CD14-positive monocyte (primary cell): ENCODE measurements around the gene ATXN2. TPM values are rescaled to one million over a fixed set of nuclear protein-coding genes. Genes with fewer than 3 reads are reported as not detected.

Experiments used
- DNase-seq, 3 donors: peaks; one replicate each; pipeline ENCODE4 v3.0.0-alpha.2; 2011 to 2022
- H2AFZ ChIP-seq: 2 replicates; pipeline ENCODE4 v1.6.0; 2012; ENCODE audit warnings: mild to moderate bottlenecking, low read depth, low read length, inconsistent platforms; ENCODE audit not compliant: insufficient read depth, poor library complexity, severe bottlenecking
- H3K27ac ChIP-seq, 2 donors: 1 replicate in 1 of 2; 2 replicates in 1 of 2; pipeline ENCODE4 v1.5.1; 2012 to 2013; ENCODE audit warnings: low read length in 2 of 2, control low read depth in 1 of 2, inconsistent platforms in 1 of 2, low read depth in 1 of 2, mild to moderate bottlenecking in 1 of 2
- H3K27me3 ChIP-seq, 2 donors: one replicate each; pipeline versions ENCODE4 v1.6.0 to v1.6.1; 2011 to 2013; ENCODE audit warnings: low read length in 2 of 2; ENCODE audit not compliant: control insufficient read depth in 2 of 2, insufficient read depth in 2 of 2
- H3K36me3 ChIP-seq, 2 donors: replicated peaks in 1 of 2; 1 replicate in 1 of 2; 2 replicates in 1 of 2; pipeline versions ENCODE4 v1.5.1 to v1.6.1; 2012 to 2013; ENCODE audit warnings: low read length in 2 of 2, control low read depth in 1 of 2, inconsistent platforms in 1 of 2, mild to moderate bottlenecking in 1 of 2; ENCODE audit not compliant: insufficient read depth in 2 of 2, control insufficient read depth in 1 of 2
- H3K4me1 ChIP-seq, 2 donors: 1 replicate in 1 of 2; 2 replicates in 1 of 2; pipeline versions ENCODE4 v1.5.1 to v1.6.1; 2012 to 2013; ENCODE audit warnings: low read length in 2 of 2, control low read depth in 1 of 2, inconsistent platforms in 1 of 2, mild to moderate bottlenecking in 1 of 2, moderate library complexity in 1 of 2; ENCODE audit not compliant: insufficient read depth in 2 of 2, control insufficient read depth in 1 of 2
- H3K4me2 ChIP-seq: replicated peaks from 2 replicates; pipeline ENCODE3; 2012; ENCODE audit warnings: low read length, moderate library complexity, mild to moderate bottlenecking; ENCODE audit not compliant: poor library complexity, severe bottlenecking; ENCODE audit errors: extremely low read depth
- H3K4me3 ChIP-seq, 3 experiments: fragments of 200-600 bp in 1 of 3; sonication (generic) in 1 of 3; replicated peaks in 1 of 3; 1 replicate in 2 of 3; 2 replicates in 1 of 3; pipeline ENCODE4 v1.5.1; 2011 to 2013; ENCODE audit warnings: low read length in 3 of 3, mild to moderate bottlenecking in 3 of 3, control low read depth in 2 of 3, low read depth in 2 of 3, inconsistent platforms in 1 of 3, moderate library complexity in 1 of 3
- H3K79me2 ChIP-seq: 2 replicates; pipeline ENCODE4 v1.6.0; 2012; ENCODE audit warnings: mild to moderate bottlenecking, control low read depth, inconsistent platforms, low read length, moderate library complexity; ENCODE audit not compliant: insufficient read depth
- H3K9ac ChIP-seq: 2 replicates; pipeline ENCODE4 v1.6.0; 2017; ENCODE audit warnings: low read length, mild to moderate bottlenecking; ENCODE audit not compliant: insufficient read depth, poor library complexity, severe bottlenecking
- H3K9me3 ChIP-seq, 2 donors: replicated peaks in 1 of 2; 1 replicate in 1 of 2; 2 replicates in 1 of 2; pipeline versions ENCODE4 v1.5.1 to v1.6.1; 2012 to 2013; ENCODE audit warnings: low read length in 2 of 2, control low read depth in 1 of 2; ENCODE audit not compliant: control insufficient read depth in 1 of 2, insufficient read depth in 1 of 2
- H4K20me1 ChIP-seq: 2 replicates; pipeline ENCODE4 v1.6.0; 2012; ENCODE audit warnings: mild to moderate bottlenecking, low read length, control low read depth, moderate library complexity; ENCODE audit not compliant: insufficient read depth
- H3K27ac Mint-ChIP-seq, 7 donors: one replicate each; pipeline ENCODE4 v1.8.0; 2020; ENCODE audit warnings: mild to moderate bottlenecking in 7 of 7, mixed read lengths in 7 of 7, moderate library complexity in 6 of 7, inconsistent platforms in 2 of 7
- H3K27me3 Mint-ChIP-seq, 3 donors: one replicate each; pipeline ENCODE4 v1.8.0; 2021 to 2022; ENCODE audit warnings: low read depth in 3 of 3, mild to moderate bottlenecking in 3 of 3, mixed read lengths in 3 of 3, moderate library complexity in 3 of 3, inconsistent platforms in 1 of 3
- H3K36me3 Mint-ChIP-seq, 2 donors: one replicate each; pipeline ENCODE4 v1.8.0; 2020; ENCODE audit warnings: mixed read lengths in 2 of 2, inconsistent platforms in 1 of 2, mild to moderate bottlenecking in 1 of 2
- H3K4me1 Mint-ChIP-seq: one replicate; pipeline ENCODE4 v1.8.0; 2020; ENCODE audit warnings: mild to moderate bottlenecking, mixed read lengths
- H3K4me3 Mint-ChIP-seq, 2 donors: one replicate each; pipeline ENCODE4 v1.8.0; 2020; ENCODE audit warnings: mild to moderate bottlenecking in 2 of 2, mixed read lengths in 2 of 2, moderate library complexity in 1 of 2
- H3K9me3 Mint-ChIP-seq, 7 donors: one replicate each; pipeline ENCODE4 v1.8.0; 2020 to 2022; ENCODE audit warnings: mixed read lengths in 7 of 7, mild to moderate bottlenecking in 6 of 7, moderate library complexity in 6 of 7, inconsistent platforms in 2 of 7
- WGBS: methylation state at CpG from one replicate; pipeline ENCODE4 v1.1.5; 2013; ENCODE audit warnings: missing lambda C conversion rate; ENCODE audit not compliant: insufficient coverage; 5-methylcytosine and 5-hydroxymethylcytosine counted together
- intact Hi-C, 2 donors: fragments of 100-400 bp; cut with micrococcal nuclease; formaldehyde crosslinking; loops; one replicate each; pipeline versions ENCODE4 v1.15.0 to v1.15.1; 2023
- polyA plus RNA-seq, 3 donors: library from polyadenylated mRNA; depleted of rRNA in 1 of 3; unstranded in 2 of 3; stranded (reverse) in 1 of 3; fragments of 300-500 nt in 2 of 3; fragments of >200 nt in 1 of 3; fragmentation: Illumina TruSeq in 2 of 3; gene quantifications; 1 replicate in 2 of 3; 2 replicates in 1 of 3; pipeline ENCODE4 v1.2.3, GENCODE V29; 2012 to 2021
- TF ChIP-seq, protein P1 (sequence below): fragments of 200-600 bp; IDR thresholded peaks from one replicate; pipeline ENCODE4 v1.8.0; 2022; ENCODE audit warnings: antibody characterized with exemption, mild to moderate bottlenecking

ATXN2 gene
- polyA plus RNA-seq, 3 donors, result 4.3 to 28.8 (median 11.9) TPM

DNA sequence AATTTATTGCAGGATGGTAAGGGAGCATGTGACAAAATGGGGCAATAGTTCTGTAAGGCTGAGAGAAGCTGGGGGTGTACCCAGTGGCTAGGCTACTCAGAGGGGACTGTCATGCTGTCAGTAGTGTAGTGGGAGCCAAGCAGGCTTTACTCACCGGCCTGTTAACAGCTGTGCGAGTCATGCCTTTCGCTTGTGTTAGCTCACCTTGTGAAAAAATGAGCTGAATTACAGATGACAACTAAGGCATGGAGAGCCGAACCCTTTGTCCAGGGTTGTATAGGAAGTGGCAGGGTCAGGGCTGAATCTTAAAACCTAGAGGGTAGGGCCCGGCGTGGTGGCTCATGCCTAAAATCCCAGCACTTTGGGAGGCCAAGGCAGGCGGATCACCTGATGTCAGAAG, 155.5 kb downstream of the ATXN2 start:
- Histone ChIP-seq H3K9me3 (no peaks in the 10 kb centered on the region), H3K27me3 (no peaks in the 10 kb centered on the region), H3K9ac (peak overlapping the region; percentile 33), H3K4me2 (peak overlapping the region; percentile 32), H3K4me1 (peaks cover 82 to 89% of the 10 kb centered on the region in 2 donors), H3K36me3 (peaks cover 46 to 75% of the 10 kb centered on the region in 2 donors), H3K79me2 (peaks cover 99% of the 10 kb centered on the region), H3K27ac (peak overlapping the region; percentile 75 to 88), H4K20me1 (peaks cover 100% of the 10 kb centered on the region), H2AFZ (no peak overlapping the region), H3K4me3 (no peak overlapping the region)
- Mint-ChIP-seq H3K36me3 (peaks cover 52 to 73% of the 10 kb centered on the region in 2 donors), H3K9me3 (no peaks in the 10 kb centered on the region), H3K4me3 (no peak overlapping the region), H3K27ac (peak overlapping the region; percentile 87 to 96 (median 94)), H3K4me1 (peaks cover 91% of the 10 kb centered on the region), H3K27me3 (peaks cover 0 to 3% (median 2%) of the 10 kb centered on the region in 3 donors)
- TF ChIP-seq, protein P1, sequence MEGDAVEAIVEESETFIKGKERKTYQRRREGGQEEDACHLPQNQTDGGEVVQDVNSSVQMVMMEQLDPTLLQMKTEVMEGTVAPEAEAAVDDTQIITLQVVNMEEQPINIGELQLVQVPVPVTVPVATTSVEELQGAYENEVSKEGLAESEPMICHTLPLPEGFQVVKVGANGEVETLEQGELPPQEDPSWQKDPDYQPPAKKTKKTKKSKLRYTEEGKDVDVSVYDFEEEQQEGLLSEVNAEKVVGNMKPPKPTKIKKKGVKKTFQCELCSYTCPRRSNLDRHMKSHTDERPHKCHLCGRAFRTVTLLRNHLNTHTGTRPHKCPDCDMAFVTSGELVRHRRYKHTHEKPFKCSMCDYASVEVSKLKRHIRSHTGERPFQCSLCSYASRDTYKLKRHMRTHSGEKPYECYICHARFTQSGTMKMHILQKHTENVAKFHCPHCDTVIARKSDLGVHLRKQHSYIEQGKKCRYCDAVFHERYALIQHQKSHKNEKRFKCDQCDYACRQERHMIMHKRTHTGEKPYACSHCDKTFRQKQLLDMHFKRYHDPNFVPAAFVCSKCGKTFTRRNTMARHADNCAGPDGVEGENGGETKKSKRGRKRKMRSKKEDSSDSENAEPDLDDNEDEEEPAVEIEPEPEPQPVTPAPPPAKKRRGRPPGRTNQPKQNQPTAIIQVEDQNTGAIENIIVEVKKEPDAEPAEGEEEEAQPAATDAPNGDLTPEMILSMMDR, result no peak
- DNase-seq, result peak; percentile 81 to 95 (median 84)
- intact Hi-C loops, result no loop called here
- WGBS, result 54% methylated on average over 2 of the region's 7 CpGs

DNA sequence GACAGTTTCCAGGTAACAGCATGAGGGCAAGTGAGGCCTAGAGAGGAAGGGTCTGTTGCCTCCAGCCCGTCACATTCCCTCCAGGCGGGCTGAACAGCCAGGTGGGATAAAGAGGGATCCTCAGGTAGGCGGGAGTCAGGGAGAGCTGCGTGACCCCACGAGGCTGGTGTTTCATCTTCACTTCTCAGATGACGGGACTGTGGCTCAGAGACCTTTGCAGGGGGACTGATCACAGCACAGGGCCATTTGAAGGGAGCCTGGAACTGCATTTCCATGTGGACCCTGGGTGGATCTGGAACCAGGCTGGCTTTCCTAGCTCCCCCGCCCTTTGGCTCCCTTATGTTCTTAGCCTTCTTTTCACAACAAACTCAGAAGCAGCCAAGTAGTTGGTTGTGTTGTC, 156.0 kb downstream of the ATXN2 start:
- H3K9ac ChIP-seq, result peak overlapping the region; percentile 33
- no peaks in the 10 kb centered on the region for H3K9me3 ChIP-seq
- no peak for DNase-seq
- H3K27ac Mint-ChIP-seq, result peak overlapping the region; percentile 87 to 96 (median 94)
- H2AFZ ChIP-seq, result no peak overlapping the region
- H3K27me3 ChIP-seq, result no peaks in the 10 kb centered on the region
- H3K9me3 Mint-ChIP-seq, result no peaks in the 10 kb centered on the region
- peaks cover 91% of the 10 kb centered on the region for H3K4me1 Mint-ChIP-seq
- peak overlapping the region in 1 of 3 experiments; percentile 17 for H3K4me3 ChIP-seq
- peaks cover 99% of the 10 kb centered on the region for H3K79me2 ChIP-seq
- H3K27ac ChIP-seq, result peak overlapping the region; percentile 75 to 88
- peak overlapping the region; percentile 32 for H3K4me2 ChIP-seq
- H3K36me3 Mint-ChIP-seq, result peaks cover 49 to 68% of the 10 kb centered on the region in 2 donors
- TF ChIP-seq, protein P1, result no peak
- peaks cover 41 to 70% of the 10 kb centered on the region in 2 donors for H3K36me3 ChIP-seq
- 83% methylated on average over 6 of the region's 7 CpGs for WGBS
- peaks cover 100% of the 10 kb centered on the region for H4K20me1 ChIP-seq
- H3K4me3 Mint-ChIP-seq, result peak overlapping the region; percentile 11 to 51
- peaks cover 0 to 3% (median 3%) of the 10 kb centered on the region in 3 donors for H3K27me3 Mint-ChIP-seq
- intact Hi-C loops, result no loop called here
- H3K4me1 ChIP-seq, result peaks cover 87 to 90% of the 10 kb centered on the region in 2 donors
